ENCODE results near the gene BHMT.
"Not testable (repeated sequence)": the region's sequence is repeated elsewhere in the genome, so short reads cannot be mapped to it uniquely, and the experiment has no call there.

The BHMT gene

DNA sequence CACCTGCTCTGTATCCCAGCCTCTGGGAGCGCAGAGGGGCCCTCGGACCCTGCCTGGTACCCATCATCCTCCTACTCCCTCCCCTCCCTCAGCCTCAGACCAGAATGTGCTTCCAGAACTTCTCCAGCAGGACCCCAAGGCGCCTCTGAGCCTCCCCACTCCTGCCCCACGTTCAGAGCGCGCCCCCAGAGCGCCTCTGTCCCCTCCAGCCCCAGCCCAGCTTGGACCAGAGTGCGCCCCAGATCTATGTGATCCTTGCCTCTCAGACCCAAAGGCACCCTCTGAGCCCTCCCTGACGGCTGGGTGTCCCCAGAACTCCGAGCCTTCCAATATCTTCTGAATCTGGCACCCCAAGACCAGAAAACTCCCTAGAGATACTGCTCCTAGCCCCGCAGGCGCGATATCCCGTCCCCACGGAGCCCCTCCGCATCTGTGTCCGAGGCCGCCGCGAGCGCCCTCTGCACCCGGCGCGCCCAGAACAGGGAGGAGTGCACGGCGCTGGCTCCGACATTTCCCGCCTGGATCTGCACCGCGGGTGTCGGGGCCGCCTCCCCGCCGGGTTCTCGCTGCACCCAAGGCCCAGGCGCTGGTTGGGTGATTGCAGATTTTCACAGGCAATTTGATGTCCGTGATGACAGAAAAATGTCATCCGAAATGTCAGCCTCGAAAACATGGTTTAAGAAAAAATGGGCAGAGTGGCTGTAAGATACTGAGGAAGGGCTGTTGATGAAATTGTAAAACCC, 522 bp downstream of the BHMT start:
- DNase-seq (ENCODE audit: low read depth) = no peak

DNA sequence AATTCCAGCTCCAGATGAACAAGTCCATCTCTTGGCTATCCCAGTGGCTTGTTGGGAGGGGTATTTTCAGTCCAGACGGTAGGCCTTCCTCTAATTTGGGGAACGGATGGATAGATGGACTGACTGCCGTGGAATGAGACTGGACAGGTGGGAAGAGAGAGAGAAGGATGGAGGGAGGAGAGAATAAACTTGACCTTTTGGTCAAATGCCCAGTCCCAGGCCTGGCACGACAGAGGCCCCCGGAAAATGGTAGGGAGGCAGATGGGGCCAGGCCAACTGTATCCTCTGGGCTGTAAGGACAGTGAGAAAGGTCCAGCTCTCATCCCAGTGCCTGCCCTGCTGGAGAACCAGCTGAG, 1.1 kb downstream of the BHMT start:
- no peak for DNase-seq (ENCODE audit: low read depth)

DNA sequence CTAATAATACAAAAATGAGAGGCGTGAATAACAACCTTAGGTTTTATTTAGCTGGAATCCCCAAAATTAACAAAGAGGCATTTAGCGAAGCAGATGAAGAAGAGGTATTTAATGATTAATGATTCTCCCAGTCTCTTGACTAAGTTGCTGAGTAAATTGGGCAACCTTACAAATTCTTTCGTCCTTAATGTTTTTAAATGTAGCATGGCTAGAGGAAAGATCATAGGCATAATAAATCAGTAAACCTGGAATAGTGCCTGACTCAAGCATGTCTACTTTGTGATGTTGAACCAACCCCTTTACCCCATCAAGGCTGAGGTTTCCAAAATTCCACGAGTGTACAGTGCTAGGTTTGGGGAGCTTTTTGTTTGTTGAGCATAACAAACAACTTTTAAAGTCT, 7.9 kb downstream of the BHMT start:
- no peak for DNase-seq (ENCODE audit: low read depth)

DNA sequence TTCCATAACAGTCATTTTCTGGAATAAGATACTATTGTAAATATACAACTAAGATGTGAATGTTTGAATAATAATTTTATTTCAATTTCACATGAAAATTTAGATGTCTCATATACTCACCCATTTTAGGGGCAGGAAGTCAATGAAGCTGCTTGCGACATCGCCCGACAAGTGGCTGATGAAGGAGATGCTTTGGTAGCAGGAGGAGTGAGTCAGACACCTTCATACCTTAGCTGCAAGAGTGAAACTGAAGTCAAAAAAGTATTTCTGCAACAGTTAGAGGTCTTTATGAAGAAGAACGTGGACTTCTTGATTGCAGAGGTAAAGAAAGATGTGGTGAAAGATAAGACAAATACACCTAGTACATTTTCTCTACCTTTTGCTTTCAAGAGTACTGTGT, 8.6 kb downstream of the BHMT start:
- no peak for DNase-seq (ENCODE audit: low read depth)

DNA sequence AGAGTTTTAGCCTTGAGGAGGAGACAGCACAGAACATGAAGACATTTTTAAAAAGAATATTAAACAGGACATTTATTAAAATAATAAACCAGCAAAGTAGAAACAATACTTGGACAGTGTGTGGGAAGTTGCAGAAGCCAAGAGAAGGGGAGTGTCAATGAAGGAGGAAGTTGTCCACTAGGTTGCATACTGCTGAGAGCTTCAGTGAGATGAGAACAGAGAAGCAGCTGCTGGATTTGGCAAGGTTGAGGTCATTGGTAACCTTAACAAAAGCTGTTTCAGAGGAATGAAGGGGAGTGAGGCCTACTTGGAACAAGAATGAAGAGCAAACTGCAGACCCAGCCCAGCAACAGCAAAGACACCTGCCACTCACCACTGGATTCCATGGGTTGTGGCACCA, 11.4 kb downstream of the BHMT start:
- DNase-seq (ENCODE audit: low read depth) = no peak

DNA sequence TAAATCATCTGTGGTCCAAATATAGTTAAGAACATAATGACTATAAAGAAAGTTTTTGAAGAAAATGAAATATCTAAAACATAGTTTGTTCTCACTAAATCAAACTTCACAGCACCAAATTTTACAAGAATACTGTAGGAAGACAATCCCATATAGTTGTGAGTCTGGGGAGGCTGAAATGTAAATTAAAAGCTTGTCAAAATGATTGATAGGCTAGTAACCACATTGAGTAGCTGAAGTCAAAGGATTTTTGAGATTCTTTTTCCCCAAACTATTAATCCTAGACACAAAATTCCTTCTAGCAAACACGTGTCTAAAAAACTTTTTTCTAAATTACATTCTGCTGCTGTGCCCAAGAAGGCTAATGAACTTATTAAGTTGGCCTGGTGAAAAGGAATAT, 13.0 kb downstream of the BHMT start:
- DNase-seq (ENCODE audit: low read depth) = no peak

DNA sequence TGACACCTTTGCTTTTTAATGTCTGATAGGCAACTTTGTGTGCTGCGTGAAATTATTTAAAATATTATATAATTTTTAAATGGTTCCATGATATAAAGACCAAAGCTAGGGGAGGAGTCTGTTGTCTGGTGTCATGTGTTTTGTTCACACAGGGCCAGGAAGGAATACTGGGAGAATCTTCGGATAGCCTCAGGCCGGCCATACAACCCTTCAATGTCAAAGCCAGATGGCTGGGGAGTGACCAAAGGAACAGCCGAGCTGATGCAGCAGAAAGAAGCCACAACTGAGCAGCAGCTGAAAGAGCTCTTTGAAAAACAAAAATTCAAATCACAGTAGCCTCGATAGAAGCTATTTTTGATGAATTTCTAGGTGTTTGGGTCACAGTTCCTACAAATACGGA, 19.2 kb downstream of the BHMT start:
- DNase-seq (ENCODE audit: low read depth) = no peak

DNA sequence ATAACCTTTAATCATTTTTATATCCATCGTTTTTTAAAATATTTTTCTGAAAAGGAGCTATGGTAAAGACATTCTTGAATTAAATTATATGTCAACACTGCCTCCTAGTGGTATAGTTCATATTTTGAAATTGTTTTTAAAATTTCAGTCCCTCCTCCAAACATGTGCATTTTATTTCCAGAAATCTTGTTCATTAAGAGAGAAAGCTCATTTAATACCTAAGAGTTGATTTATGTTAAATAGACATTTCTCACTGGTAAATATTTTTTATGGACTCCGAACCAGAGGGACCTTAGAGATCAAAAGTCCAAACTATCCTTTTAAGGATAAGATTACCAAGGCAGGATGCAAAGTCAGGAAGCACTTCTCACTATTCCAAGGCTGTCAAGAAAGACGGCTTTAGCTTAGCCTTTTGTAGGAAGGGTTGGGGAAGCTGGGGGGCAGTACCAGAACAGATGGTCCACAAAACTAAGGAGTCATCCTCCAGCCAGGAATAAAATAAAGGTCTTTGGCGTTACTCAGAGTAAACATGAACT, 21.6 kb downstream of the BHMT start:
- no peak for DNase-seq (ENCODE audit: low read depth)

DNA sequence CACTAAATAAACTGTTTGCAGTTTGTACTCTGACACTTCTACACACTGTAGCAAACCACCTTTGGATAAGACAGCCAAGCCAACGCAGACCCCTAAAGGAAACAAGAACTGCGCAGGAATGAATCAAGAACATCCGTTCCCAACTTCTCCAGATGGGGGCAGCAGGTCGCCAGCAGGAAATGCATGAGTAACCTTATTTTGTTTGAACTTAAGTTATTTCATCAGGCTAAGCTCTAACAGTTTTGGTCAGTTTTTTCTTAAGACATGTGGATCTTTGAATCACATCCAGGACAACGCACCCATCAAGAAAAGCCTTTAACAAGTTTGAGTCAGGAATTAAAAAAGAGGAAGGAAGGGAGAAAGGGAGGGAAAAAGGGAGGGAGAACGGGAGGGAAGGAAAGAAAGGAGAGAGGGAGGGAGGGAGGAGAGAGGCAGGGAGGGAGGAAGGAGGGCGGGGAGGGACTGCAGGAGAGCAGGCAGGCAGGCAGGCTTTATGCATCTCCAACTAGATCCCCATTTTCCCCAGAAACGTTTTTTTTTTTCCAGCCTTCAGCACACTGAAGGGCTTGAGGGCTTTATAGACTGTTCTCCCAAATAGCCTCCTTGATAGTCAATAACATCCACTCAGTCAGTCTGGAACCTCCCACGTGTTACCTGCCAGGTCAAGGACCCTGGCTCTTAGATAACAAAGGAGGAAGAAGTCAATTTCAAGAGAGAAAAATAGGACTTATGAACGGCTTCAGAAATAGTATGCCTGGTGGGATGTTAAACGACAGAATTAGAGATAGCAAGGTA, 22.2 kb downstream of the BHMT start:
- peak; percentile 47 for DNase-seq (ENCODE audit: low read depth)

DNA sequence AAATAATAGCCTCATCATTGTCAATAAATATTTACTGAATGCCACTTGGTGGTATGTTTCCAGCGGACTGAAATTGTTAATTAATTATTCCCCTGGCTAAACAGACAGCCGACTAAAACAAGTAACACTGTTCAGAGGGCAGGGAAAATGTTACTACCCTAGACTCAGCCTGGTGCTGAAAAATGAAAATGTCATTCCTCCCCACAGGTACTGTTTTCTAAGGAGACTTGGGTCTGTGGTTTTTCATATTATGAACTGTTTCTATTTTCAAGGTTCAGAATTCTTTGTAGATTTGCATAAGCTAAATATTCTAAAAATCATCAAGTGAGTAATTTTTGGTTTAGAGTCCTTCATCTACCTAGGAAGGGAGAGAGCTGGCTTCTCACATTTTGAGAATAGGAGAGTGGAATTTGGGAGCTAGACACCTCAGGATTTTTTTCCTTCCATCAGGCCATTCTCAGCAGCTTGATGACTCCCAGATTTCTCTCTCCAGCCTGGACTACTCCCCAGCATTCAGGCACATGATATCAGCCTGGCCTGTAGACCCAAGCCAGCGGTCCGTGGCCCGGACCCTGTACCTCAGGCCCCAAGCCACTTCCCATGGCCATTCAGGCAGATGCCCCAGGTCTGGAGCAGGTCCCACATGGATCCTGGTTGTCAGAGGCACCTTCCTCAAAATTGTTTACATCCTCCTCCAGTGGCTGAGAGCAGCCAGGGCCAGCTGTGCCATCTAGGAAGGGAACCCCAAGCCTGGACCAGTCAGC, 24.4 kb downstream of the BHMT start:
- no peak for DNase-seq (ENCODE audit: low read depth)

DNA sequence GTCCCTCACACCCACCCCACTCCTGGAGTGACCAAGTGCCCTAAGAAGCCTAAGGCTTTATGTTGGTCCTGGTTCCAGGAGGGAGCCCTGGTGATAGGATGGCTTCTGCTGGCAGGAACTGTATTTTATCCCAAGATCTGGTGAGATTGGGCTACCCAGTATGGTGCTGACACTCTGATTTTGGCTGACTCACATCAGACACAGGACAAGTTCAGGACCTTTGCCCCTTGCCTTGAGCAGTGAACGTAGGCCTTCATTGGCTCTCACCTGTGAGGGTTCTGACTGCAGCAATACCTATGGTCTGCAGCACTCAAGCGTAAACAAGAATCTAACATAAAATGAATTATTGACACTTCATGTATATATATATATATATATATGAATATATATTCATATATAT, 25.0 kb downstream of the BHMT start:
- no peak for DNase-seq (ENCODE audit: low read depth)

DNA sequence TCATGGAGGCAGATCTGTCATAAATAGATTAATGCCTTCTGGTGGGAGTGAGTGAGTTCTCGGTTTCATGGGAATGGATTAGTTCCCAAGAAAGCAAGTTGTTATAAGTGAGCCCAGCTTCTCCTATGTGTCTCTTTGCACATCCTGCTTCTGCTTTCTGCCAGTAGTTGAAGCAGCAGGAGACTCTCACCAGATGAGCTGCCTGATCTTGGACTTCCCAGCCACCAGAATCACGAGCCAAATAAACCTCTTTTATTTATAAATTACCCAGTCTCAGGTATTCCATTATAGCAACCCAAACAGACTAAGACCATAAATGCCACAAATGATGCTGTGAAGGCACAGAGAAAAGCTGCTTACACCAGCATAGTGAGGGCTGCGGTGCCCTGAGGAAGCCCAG, 28.9 kb downstream of the BHMT start:
- DNase-seq (ENCODE audit: low read depth) = no peak

DNA sequence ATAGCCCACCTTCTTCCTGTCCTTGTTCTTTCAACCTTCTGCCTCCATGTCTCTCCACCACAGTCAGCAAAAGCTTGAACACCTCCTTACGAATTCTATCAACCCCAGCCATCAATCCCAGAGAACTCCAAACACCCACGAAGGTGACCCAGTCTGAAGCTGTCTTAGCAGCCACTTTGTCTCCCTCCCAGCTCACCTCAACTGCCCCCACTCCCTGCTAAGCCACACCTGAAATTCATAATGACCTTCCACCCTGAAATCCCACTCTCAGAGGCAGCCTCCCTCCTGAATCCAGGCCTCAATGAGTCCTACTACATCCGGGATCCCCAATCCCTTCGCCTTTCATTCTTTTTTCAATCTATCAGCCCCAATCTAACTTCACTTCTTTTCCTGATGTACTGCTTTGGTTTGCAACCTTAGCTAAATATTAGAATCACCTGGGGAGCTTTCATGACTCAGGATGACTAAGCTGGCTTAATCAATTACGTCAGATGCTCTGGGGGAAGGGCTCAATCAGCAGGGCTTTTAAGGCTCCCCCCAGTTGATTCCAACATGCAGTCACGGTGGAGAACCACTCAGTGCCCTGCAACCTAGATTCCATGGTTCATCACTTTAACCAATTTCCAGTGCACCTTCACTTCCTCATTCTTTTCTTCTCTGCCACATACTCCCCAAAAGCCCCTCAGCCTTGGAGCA, 32.2 kb downstream of the BHMT start:
- no peak for DNase-seq (ENCODE audit: low read depth)

DNA sequence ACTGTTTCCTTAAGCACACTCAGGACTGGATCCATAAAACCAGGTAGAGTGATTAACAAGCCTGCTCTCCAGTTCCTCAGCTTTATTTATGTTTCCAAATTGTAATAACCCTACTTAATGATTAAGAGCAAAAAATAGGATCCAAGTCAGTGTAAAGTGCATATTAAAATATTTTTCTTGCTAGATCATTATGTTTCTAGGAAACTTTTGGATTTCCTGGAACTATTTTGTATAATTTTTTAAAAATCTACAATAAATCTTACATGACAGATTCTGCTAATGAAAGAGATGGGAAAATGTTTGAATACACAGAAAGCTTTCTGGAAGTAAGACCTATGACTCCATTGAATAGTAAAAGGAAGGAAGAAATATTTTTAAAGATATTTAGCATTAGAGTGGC, 35.5 kb downstream of the BHMT start:
- no peak for DNase-seq (ENCODE audit: low read depth)

DNA sequence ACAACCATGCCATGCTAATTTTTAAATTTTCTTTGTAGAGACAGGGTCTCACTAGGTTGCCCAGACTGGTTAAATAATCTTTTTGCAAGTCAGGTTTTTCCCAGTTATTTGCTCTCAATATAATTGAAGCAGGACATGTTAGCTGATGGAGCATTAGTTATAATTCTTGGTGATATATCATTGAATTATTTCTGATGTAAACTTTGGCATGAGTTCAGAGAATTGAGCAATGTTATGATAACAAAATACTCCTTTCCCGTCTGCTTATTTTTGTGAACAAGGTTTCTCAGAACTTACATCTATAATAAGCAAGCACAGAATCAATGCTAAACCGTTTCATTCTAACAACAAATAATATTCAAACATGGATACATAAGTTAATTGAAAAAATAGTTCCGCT, 37.8 kb downstream of the BHMT start:
- no peak for DNase-seq (ENCODE audit: low read depth)

DNA sequence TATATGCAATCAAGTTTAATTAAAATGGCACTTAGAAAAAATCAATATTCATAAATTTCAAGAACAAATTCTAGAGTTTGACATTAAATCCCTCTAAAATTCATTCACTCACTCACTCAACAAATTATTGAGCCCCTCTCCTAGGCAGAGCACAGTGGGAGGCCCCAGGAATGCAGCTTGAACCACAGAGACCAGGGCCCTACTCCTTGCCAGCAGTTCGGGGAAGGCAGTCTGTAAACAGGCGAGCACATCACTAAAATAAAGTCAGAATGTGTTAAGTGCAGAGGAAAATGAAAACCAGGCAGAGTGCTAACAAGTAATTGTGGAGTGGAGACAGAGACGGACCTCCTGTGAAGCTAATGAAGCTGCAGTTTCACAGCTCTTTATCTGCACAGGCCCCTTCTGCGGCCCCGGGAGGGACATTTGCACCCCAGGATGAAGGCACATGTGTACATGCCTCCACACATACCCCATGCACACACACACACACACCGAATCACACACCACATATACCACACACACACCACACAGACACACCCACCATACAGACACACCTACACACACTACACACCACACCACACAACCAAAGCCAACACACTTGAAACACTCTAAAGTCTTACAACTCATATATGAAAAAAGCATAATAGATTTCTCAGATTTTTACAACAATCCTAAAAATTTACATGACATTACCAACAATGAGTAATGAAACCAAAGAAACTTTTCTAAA, 40.5 kb downstream of the BHMT start:
- no peak for DNase-seq (ENCODE audit: low read depth)

DNA sequence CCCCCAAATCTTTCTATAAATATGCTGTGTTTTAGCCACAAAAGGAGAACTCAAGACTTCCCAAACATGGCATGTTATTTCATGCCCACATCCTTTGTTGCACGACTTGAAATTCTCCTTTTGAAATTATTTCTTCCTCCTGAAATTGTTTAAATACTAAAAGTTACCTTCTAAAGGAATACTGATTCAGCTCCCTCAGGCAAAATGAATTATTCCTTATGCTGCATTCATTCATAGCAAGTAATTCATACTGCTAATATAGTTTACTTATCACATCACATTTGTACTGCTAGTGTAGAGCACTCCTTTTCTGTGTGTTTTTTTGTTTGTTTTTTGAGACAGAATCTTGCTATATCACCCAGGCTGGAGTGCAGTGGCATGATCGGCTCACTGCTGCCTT, 45.7 kb downstream of the BHMT start:
- DNase-seq (ENCODE audit: low read depth) = no peak

DNA sequence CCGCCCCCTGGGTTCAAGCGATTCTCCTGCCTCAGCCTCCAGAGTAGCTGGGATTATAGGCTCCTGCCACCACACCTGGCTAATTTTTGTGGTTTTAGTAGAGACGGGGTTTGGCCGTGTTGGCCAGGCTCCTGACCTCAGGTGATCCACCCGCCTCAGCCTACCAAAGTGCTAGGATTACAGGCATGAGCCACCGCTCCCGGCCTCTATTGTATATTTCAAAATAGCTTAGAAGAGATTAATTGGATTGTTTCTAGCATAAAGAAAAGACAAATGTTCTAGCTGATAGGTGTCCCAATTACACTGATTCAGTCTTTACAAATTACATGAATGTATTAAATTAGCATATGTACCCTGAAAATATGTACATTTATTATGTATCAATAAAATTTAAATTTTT, 50.0 kb downstream of the BHMT start:
- not testable (repeated sequence) for DNase-seq (ENCODE audit: low read depth)

DNA sequence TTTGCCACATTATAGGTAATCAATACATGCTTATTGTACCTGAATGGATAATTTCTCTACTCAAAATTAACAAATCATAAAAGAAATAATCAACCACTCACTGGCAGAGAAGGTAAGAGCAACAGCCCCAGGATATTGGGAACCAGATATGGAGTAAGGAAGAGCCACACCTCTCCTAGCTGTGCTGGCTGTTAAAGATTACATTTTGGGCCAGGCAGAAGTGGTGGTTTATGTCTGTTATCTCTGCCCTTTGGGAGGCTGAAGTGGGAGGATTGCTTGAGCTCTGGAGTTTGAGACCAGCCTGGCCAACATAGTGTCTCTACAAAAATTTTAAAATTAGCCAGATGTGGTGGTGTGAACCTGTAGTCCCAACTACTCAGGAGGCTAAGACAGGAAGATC, 56.4 kb downstream of the BHMT start:
- DNase-seq (ENCODE audit: low read depth) = no peak

DNA sequence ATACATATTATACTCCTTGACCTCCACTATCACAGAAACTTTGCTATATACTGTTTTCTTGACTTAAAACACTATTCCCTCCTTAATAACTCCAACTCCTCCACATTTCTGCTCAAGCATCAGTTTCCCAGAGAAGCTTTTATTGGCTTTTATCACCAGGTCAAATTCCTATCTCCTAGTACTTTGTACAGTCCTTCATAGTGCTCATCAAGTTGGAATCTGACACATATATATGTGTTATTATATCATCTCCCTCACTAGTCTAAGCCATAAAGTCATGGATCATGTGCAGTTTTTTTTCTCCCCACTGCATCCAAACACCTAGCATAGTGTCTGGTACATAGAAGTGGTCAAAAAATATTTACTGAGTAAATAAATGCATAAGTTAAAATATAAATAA, 59.1 kb downstream of the BHMT start:
- no peak for DNase-seq (ENCODE audit: low read depth)

DNA sequence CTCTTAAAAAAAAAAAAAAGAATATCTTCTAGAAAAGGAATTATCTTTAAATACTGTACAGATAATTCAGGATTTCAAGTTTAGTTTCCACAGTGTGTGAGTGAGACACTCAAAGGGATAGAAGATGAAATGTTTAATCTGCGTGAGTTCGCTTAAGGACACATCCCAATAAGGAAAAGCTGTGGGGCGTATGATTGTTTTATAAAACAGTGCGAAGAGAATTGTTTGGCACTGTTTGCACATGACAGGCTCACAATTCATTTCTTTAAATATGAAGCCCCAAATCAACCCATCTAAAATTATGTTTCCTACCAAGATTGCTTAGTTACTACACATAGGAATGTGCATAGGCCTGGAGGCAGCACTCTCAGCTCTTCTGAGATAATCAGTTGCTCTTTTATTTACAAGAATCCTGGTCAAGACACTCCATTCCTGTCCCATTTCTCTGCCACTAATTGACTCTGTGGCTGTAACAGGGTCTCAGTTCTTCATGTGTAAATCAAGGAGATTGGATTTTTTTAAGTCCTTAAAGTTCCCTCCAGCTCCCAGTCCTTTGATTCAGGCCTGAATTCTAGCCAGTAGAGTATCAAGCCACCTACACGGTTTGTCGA, 60.1 kb downstream of the BHMT start:
- DNase-seq (ENCODE audit: low read depth) = no peak

Measured in GM04503 (cell line).